HUES6 (cell line): ENCODE data around the gene AGFG2.
"Not testable (repeated sequence)": the region's sequence is repeated elsewhere in the genome, so short reads cannot be mapped to it uniquely, and the experiment has no call there.

Experiments used
- H3K27ac ChIP-seq: 2 replicates; pipeline ENCODE4 v1.7.0; 2013; ENCODE audit warnings: low read depth, mild to moderate bottlenecking, low read length, inconsistent platforms
- H3K27me3 ChIP-seq: 2 replicates; pipeline ENCODE4 v1.6.1; 2013; ENCODE audit warnings: low read length; ENCODE audit not compliant: control insufficient read depth, insufficient read depth
- H3K36me3 ChIP-seq: 2 replicates; pipeline ENCODE4 v1.6.1; 2013; ENCODE audit warnings: low read length; ENCODE audit not compliant: control insufficient read depth, insufficient read depth
- H3K4me1 ChIP-seq: 2 replicates; pipeline ENCODE4 v1.6.1; 2013; ENCODE audit warnings: low read length; ENCODE audit not compliant: control insufficient read depth, insufficient read depth
- H3K4me3 ChIP-seq: 2 replicates; pipeline ENCODE4 v1.5.1; 2013; ENCODE audit warnings: low read depth, low read length
- H3K9ac ChIP-seq: one replicate; pipeline ENCODE4 v1.6.1; 2013; ENCODE audit warnings: mild to moderate bottlenecking, low read length
- H3K9me3 ChIP-seq: 2 replicates; pipeline ENCODE4 v1.6.1; 2013; ENCODE audit warnings: low read depth, low read length; ENCODE audit not compliant: control insufficient read depth, insufficient read depth

Gene AGFG2

GRCh38 chr7:100541309-100541708 lies 2.3 kb downstream of the AGFG2 start:
- H3K36me3 ChIP-seq, H3K27me3 ChIP-seq, H3K4me3 ChIP-seq, H3K27ac ChIP-seq, H3K9ac ChIP-seq, H3K9me3 ChIP-seq: not testable (repeated sequence)
- H3K4me1 ChIP-seq, result peaks cover 39% of the 10 kb centered on the region

GRCh38 chr7:100543586-100543985 lies 4.6 kb downstream of the AGFG2 start:
- H3K4me1 ChIP-seq, result peaks cover 56% of the 10 kb centered on the region

DNA sequence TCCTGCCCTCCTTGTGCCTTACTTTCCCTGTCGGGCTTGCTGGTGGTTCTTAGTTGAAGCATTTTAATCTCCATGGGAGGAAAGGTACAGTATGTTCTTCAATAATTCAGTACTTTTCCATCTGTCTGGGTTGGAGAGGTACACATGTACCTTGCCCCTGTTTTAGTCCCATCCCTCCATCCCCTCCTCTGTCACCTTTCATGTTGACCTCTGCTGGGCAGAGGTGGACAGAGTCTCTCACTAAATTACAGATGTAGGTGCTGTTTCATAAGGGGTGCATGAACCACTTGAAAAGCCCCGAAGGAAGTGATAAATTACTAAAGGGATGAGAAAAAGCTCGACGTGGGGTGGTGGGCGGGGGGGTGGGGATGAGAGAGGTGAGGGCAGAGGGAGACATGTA lies 5.4 kb downstream of the AGFG2 start:
- H3K4me1 ChIP-seq, result peaks cover 56% of the 10 kb centered on the region
- no peak overlapping the region for H3K9ac ChIP-seq
- no peaks in the 10 kb centered on the region for H3K9me3 ChIP-seq
- H3K36me3 ChIP-seq, result peaks cover 8% of the 10 kb centered on the region; the same call in 1 of the 2 replicates
- H3K27ac ChIP-seq, result no peak overlapping the region
- H3K27me3 ChIP-seq, result peaks cover 8% of the 10 kb centered on the region; the same call in 1 of the 2 replicates
- H3K4me3 ChIP-seq, result no peak overlapping the region

More at GRCh38 chr7:100543586-100543985, 4.6 kb downstream of the AGFG2 start:
- Histone ChIP-seq H3K9ac (no peak overlapping the region), H3K4me3 (no peak overlapping the region), H3K9me3 (no peaks in the 10 kb centered on the region), H3K36me3 (0 out of 2 replicates have a peak, but pooled peaks cover under 1% of the 10 kb centered on the region), H3K27me3 (peaks cover 8% of the 10 kb centered on the region; the same call in 1 of the 2 replicates), H3K27ac (no peak overlapping the region)

GRCh38 chr7:100544967-100545359 lies 6.0 kb downstream of the AGFG2 start:
- H3K4me1 ChIP-seq, result peaks cover 56% of the 10 kb centered on the region
- peaks cover 13% of the 10 kb centered on the region; the same call in 1 of the 2 replicates for H3K36me3 ChIP-seq
- H3K27ac ChIP-seq, result peak overlapping the region; percentile 44; the same call in 1 of the 2 replicates
- peak overlapping the region; percentile 43 for H3K9ac ChIP-seq
- H3K9me3 ChIP-seq, result no peaks in the 10 kb centered on the region
- no peak overlapping the region for H3K4me3 ChIP-seq
- H3K27me3 ChIP-seq, result peaks cover 4% of the 10 kb centered on the region; the same call in 1 of the 2 replicates

DNA sequence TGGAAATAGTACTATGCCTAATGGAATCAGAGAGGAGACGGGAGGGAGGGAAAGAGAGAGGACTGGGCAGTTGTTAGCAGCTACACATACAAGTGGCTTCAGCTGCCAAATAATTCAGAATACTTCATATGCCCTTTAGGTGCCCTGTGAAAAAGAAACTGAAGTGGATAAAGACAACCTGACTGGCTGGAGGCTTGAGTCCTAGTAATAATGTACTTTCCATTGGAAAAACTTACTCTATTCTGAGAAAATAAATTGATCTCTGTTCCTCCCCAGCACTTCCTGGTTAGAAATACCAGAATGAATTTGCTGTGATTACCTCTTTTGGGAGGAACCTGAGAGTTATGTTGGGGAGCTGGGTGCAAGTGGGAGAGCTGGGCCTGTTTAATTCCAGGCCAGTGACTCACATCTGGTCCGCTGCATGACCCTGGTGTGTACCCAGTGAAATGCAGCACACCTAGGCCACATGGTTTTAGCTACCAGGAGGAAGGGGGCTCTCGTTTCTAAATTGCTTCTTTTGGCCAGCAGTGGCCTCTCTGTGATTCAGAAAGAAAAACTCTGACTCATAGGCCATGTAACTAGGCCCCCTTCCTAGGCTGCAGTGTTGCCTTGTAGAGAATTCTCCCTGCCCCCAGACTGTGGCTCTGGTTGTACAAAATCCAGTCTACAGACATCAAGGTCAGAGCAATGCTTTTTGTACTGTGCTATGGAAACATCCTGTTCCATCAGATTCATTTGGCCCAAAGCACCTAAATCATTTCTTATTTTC lies 6.5 kb downstream of the AGFG2 start:
- no peaks in the 10 kb centered on the region for H3K9me3 ChIP-seq
- peak overlapping the region; percentile 43 for H3K9ac ChIP-seq
- peak overlapping the region; percentile 1; the same call in 1 of the 2 replicates for H3K4me3 ChIP-seq
- peaks cover 17% of the 10 kb centered on the region for H3K36me3 ChIP-seq
- H3K4me1 ChIP-seq, result peaks cover 56% of the 10 kb centered on the region
- H3K27ac ChIP-seq, result peak overlapping the region; percentile 44; the same call in 1 of the 2 replicates
- H3K27me3 ChIP-seq, result no peaks in the 10 kb centered on the region

GRCh38 chr7:100546129-100546925 lies 7.3 kb downstream of the AGFG2 start:
- peaks cover 19% of the 10 kb centered on the region for H3K36me3 ChIP-seq
- H3K27me3 ChIP-seq, result no peaks in the 10 kb centered on the region
- no peak overlapping the region for H3K4me3 ChIP-seq
- peak overlapping the region; percentile 44; the same call in 1 of the 2 replicates for H3K27ac ChIP-seq
- peaks cover 56% of the 10 kb centered on the region for H3K4me1 ChIP-seq
- H3K9me3 ChIP-seq, result no peaks in the 10 kb centered on the region
- peak overlapping the region; percentile 30 for H3K9ac ChIP-seq

DNA sequence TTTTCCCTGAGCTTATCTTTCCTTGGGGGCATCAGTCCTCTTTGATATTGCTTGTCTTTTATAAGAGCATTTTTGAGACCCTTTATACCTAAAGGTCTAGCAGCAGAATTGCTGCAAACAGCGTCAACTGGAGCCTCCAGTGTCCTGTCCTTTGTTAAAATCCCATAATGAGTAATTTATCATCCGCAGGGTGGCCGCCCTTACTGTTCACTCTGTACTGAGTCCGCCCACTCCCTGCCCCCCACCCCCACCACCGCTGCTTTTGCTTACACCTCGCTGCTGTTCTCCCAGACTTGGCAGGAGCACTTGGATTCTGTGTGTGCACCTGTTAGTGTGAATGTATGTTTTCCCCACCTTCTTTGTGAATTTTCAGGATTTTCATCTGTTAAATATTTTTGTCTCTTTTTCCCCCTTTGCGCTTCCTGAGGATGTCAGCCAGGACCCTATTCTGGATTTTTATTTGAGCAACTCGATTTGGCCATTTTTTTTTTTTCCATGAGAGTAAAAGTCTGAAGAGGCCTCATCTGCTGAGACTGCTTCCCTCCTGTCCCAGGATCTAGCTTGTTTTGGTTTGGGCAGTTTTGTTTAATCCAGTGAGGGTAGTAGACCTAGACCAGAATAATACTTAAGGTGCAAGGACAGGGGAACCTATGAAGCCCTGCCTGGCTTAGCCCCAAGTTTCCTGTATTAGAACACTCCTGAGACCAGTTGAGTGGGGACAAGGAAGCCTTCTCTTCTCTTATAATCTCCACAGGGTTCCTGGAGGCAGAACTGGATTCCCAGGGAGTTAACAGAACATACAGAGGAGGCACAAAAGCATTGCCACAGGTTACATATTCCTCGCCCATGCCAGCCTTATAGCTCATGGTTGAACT lies 8.2 kb downstream of the AGFG2 start:
- Histone ChIP-seq H3K27me3 (no peaks in the 10 kb centered on the region), H3K4me3 (no peak overlapping the region), H3K36me3 (peaks cover 21% of the 10 kb centered on the region), H3K9ac (peak overlapping the region; percentile 14), H3K9me3 (no peaks in the 10 kb centered on the region), H3K4me1 (peaks cover 52% of the 10 kb centered on the region), H3K27ac (0 out of 2 replicates have a peak overlapping the region, but pooled peaks have one; percentile 44)

DNA sequence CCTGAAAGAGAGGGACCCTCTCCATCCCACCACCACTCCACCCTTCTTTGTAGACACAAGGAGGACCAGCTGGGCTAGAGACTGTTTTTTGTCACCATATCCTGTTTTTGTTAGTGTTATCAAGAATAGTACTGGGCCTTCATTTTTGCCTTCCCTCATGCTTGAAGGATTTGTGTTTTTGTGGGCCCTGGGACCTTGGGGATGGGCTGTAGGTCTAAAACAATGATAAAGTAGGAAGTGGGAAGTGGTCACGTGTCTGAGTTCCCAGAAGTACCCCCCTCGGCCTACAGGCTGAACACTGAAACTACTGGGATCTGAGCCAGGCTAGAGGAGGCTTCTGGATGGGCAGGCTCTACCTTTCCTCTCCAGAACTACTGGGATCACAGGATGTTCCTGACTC lies 8.9 kb downstream of the AGFG2 start:
- Histone ChIP-seq H3K36me3 (peaks cover 28% of the 10 kb centered on the region), H3K27ac (no peak overlapping the region), H3K9me3 (no peaks in the 10 kb centered on the region), H3K9ac (peak overlapping the region; percentile 14), H3K27me3 (no peaks in the 10 kb centered on the region), H3K4me3 (no peak overlapping the region), H3K4me1 (peaks cover 46% of the 10 kb centered on the region)

- not testable (repeated sequence) for H3K9ac ChIP-seq
- H3K4me1 ChIP-seq, result peaks cover 44% of the 10 kb centered on the region
These were observed 9.4 kb downstream of the AGFG2 start for GRCh38 chr7:100548446-100548845.

GRCh38 chr7:100552532-100552931 lies 13.5 kb downstream of the AGFG2 start:
- Histone ChIP-seq H3K36me3 (peaks cover 58% of the 10 kb centered on the region), H3K4me3 (no peak overlapping the region), H3K27ac (no peak overlapping the region), H3K9me3 (no peaks in the 10 kb centered on the region), H3K4me1 (peaks cover 4% of the 10 kb centered on the region; the same call in 1 of the 2 replicates), H3K9ac (no peak overlapping the region), H3K27me3 (no peaks in the 10 kb centered on the region)

More at GRCh38 chr7:100548446-100548845, 9.4 kb downstream of the AGFG2 start:
- not testable (repeated sequence) for H3K27ac ChIP-seq, H3K4me3 ChIP-seq, H3K9me3 ChIP-seq, H3K27me3 ChIP-seq
- peaks cover 34% of the 10 kb centered on the region for H3K36me3 ChIP-seq
